HEK293T (cell line): Measurements from ENCODE around the gene ZFYVE26.
"Not testable (repeated sequence)": the region's sequence is repeated elsewhere in the genome, so short reads cannot be mapped to it uniquely, and the experiment has no call there.

ENCODE experiments used
- CTCF ChIA-PET: fragments of 350-600 bp; formaldehyde crosslinking; extraction: SDS; loops from one replicate; lab custom pipeline; 2021; ENCODE audit warnings: antibody characterized with exemption, inconsistent platforms; lab: Yijun Ruan, JAX
- POLR2A ChIA-PET: fragments of 350-600 bp; formaldehyde crosslinking; extraction: SDS; loops from one replicate; lab custom pipeline; 2020; ENCODE audit warnings: antibody characterized with exemption, inconsistent platforms; lab: Yijun Ruan, JAX
- DNase-seq: peaks from one replicate; pipeline ENCODE4 v3.0.0; 2012; ENCODE audit warnings: mixed read lengths; ENCODE audit errors: extremely low spot score
- ARNT ChIP-seq: fragments of 450-650 bp; IDR thresholded peaks from 2 replicates; pipeline ENCODE4 v1.6.1; 2017; ENCODE audit warnings: mild to moderate bottlenecking
- BHLHE40 ChIP-seq: fragments of 450-650 bp; IDR thresholded peaks from 2 replicates; pipeline ENCODE4 v1.6.1; 2016; ENCODE audit warnings: mild to moderate bottlenecking, moderate library complexity, borderline replicate concordance
- CTBP1 ChIP-seq: fragments of 450-650 bp; IDR thresholded peaks from 2 replicates; pipeline ENCODE4 v1.6.1; 2016; ENCODE audit warnings: borderline replicate concordance
- ELF4 ChIP-seq: fragments of 450-650 bp; IDR thresholded peaks from 2 replicates; pipeline ENCODE4 v1.6.1; 2017; ENCODE audit warnings: antibody characterized with exemption
- FOXA1 ChIP-seq: fragments of 450-650 bp; IDR thresholded peaks from 2 replicates; pipeline ENCODE4 v1.6.1; 2016; ENCODE audit warnings: mild to moderate bottlenecking
- FOXK2 ChIP-seq: fragments of 450-650 bp; IDR thresholded peaks from 2 replicates; pipeline ENCODE4 v1.6.1; 2016; ENCODE audit warnings: mild to moderate bottlenecking
- FOXM1 ChIP-seq: fragments of 450-650 bp; IDR thresholded peaks from 2 replicates; pipeline ENCODE4 v1.6.1; 2017; ENCODE audit warnings: mild to moderate bottlenecking, borderline replicate concordance
- HDGF ChIP-seq: fragments of 450-650 bp; IDR thresholded peaks from 2 replicates; pipeline ENCODE4 v1.6.1; 2017; ENCODE audit warnings: antibody characterized with exemption, borderline replicate concordance
- L3MBTL2 ChIP-seq: fragments of 450-650 bp; conservative IDR thresholded peaks from 2 replicates; pipeline ENCODE4 v1.6.1; 2016; ENCODE audit warnings: mild to moderate bottlenecking
- LEF1 ChIP-seq: fragments of 450-650 bp; IDR thresholded peaks from 2 replicates; pipeline ENCODE4 v1.6.1; 2017; ENCODE audit warnings: mild to moderate bottlenecking, borderline replicate concordance
- NFRKB ChIP-seq: fragments of 450-650 bp; IDR thresholded peaks from 2 replicates; pipeline ENCODE4 v1.6.1; 2016; ENCODE audit warnings: mild to moderate bottlenecking, moderate library complexity
- SP1 ChIP-seq: fragments of 450-650 bp; IDR thresholded peaks from 2 replicates; pipeline ENCODE4 v1.6.1; 2017
- SUZ12 ChIP-seq: fragments of 450-650 bp; IDR thresholded peaks from 2 replicates; pipeline ENCODE4 v1.6.1; 2016; ENCODE audit warnings: mild to moderate bottlenecking
- TARDBP ChIP-seq: fragments of 450-650 bp; IDR thresholded peaks from 2 replicates; pipeline ENCODE4 v1.6.1; 2016
- ZNF384 ChIP-seq: fragments of 450-650 bp; IDR thresholded peaks from 2 replicates; pipeline ENCODE4 v1.6.1; 2016
- TF ChIP-seq, protein P1 (sequence below): fragments of 450-650 bp; IDR thresholded peaks from 2 replicates; pipeline ENCODE4 v1.6.1; 2016

ZFYVE26 gene

DNA sequence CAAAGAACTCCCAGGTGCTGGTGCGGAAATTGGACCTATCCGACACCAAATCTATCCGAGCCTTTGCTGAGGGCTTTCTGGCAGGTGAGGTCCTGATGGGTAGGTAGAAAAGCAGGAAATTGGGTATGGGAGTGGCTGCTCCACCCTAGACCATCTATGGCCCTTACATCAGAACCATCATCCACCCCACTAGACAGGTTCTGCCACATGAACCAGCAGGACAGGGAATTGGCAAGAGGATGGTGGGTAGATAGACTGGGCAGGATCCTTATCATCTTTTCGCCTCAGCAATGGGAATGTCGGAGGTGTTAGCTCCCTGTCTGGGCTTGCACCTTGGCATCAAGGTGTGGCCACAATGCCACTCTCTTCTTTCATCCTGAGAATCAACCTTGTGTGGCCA lies 91.2 kb downstream of the ZFYVE26 start:
- ChIA-PET CTCF (no interaction called here), POLR2A (no interaction called here)

DNA sequence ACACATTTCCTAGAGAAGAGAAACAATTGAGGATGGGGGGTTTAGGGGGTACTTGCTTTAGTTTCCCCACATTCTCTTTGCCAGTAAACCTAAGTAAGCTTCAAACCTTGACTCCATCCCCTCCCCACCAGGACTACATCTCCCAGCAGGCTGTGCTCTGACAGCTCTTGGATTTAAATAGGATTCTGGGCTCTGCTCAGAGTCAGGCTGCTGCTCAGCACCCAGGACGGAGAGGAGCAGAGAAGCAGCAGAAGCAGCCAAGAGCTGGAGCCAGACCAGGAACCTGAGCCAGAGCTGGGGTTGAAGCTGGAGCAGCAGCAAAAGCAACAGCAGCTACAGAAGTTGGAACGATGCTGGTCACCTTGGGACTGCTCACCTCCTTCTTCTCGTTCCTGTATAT lies 94.1 kb downstream of the ZFYVE26 start:
- ChIA-PET CTCF (interaction anchor here (0.7 kb wide), 1 partner anchor 18 kb away, joined by 3 read pairs; no protein-coding TSS in a partner anchor), POLR2A (no interaction called here)
- TF ChIP-seq SUZ12 = no peak
- TF ChIP-seq HDGF = no peak
- TF ChIP-seq, protein P1, sequence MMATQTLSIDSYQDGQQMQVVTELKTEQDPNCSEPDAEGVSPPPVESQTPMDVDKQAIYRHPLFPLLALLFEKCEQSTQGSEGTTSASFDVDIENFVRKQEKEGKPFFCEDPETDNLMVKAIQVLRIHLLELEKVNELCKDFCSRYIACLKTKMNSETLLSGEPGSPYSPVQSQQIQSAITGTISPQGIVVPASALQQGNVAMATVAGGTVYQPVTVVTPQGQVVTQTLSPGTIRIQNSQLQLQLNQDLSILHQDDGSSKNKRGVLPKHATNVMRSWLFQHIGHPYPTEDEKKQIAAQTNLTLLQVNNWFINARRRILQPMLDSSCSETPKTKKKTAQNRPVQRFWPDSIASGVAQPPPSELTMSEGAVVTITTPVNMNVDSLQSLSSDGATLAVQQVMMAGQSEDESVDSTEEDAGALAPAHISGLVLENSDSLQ = no peak
- TF ChIP-seq BHLHE40 = no peak
- no peak for TF ChIP-seq ELF4
- no peak for TF ChIP-seq FOXA1
- TF ChIP-seq TARDBP = no peak
- no peak for TF ChIP-seq NFRKB
- no peak for TF ChIP-seq ZNF384
- no peak for TF ChIP-seq LEF1
- no peak for TF ChIP-seq SP1
- no peak for TF ChIP-seq FOXM1
- TF ChIP-seq L3MBTL2 = no peak
- DNase-seq = no peak

More for the DNA sequence above, 91.2 kb downstream of the ZFYVE26 start:
- no peak for TF ChIP-seq ZNF384
- DNase-seq = no peak

DNA sequence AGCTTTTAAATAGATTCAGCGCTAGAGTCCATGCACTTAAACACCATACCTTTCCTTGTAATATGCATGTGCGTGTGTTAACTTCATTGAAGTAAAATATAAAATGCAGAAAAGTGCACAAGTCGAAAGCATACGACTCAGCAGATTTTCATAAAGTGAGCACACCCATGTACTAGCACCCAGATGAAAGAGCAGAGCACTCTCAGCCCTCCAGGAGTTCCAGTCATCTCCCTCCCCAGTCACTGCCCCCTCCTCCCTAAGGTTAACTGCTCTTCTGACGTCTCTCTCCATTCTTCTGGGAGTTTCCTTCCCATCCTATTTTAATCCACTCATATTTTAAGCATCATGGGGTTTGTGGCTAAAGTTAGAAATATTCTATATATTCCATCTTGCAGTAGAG lies 94.5 kb downstream of the ZFYVE26 start:
- DNase-seq = no peak
- TF ChIP-seq SP1 (no peak), FOXK2 (no peak), NFRKB (no peak), CTBP1 (no peak), ZNF384 (no peak), ARNT (no peak), FOXA1 (no peak)
- POLR2A ChIA-PET = no interaction called here
- CTCF ChIA-PET = interaction anchor here (1.2 kb wide), 1 partner anchor 18 kb away, joined by 6 read pairs; no protein-coding TSS in a partner anchor

DNA sequence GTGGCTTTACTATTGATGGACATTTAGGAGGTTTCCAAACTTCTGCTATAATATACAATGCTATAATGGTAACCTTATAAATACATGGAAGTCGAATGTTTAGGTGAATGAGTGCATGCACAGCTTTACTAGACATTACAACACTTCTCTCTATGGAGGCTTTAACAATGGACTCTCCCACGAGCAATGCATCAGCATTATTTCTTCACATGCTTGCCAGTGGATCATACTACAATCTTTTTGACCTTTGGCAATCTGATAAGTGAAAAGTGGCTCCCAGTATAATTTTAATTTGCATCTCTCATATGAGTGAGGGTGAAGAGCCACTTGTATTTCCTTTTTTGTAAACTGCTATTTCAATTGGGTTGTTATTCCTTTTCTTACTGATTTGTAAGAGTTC lies 96.5 kb downstream of the ZFYVE26 start:
- POLR2A ChIA-PET = no interaction called here
- DNase-seq = no peak
- TF ChIP-seq FOXM1 (no peak), HDGF (no peak), NFRKB (no peak)
- CTCF ChIA-PET = no interaction called here

DNA sequence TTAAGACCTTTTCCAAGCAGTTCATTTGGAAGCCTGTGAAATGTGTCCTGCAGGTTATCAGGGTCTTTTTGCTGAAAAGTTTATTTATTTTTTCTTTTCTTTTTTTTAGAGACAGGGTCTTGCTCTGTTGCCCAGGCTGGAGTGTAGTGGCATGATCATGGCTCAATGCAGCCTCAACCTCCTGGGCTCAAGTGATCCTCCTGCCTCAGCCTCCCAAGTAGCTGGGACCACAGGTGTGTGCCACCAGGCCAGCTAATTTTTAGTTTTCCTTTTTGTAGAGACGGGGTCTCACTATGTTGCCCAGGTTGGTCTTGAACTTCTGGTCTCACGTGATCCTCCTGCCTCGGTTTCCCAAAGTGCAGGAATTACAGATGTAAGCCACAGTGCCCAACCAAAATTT lies 97.0 kb downstream of the ZFYVE26 start:
- not testable (repeated sequence) for DNase-seq

DNA sequence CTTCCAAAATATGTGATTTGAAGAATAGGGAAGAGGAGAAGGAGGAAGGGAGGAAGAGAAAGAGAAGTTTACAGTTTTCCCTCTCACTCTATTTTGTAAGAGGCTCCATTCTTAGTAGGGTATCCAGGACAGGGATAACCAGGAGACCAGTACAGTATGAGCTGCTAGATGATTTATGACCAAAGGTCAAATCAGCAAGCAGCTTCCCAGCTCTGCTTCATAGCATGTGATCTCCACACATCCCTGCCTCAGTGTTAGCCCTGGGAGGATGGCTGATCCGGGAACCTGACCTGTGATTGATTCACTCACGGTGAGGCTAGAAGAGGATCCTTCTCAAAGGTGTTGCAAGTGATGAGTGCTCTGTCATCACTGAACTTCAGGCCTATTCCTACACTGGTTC lies 98.1 kb downstream of the ZFYVE26 start:
- ChIA-PET POLR2A (no interaction called here), CTCF (no interaction called here)
- TF ChIP-seq LEF1 = no peak
- TF ChIP-seq, protein P1 = 0 out of 2 replicates have a peak, but pooled peaks have one; percentile 11
- DNase-seq = no peak

More for the DNA sequence above, 97.0 kb downstream of the ZFYVE26 start:
- CTCF ChIA-PET, POLR2A ChIA-PET: not testable (repeated sequence)

DNA sequence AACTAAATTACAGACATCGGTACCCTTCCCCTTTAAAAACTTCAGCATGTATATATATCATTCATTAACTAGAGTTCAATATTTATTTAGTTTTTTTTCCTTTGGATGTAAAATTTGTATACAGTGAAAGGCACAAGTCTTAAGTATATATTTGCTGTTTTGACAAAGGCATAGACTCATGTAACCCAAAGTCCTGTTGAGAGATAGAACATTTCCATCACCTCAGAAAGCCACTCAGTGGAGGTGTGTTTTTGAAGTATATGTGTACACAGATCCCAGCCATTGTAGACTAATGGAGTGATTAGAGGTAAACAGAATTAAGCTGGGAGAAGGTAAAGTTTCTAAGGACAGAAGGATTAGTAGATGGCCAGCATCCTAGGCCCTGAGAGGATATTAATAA lies 99.3 kb downstream of the ZFYVE26 start:
- no peak for TF ChIP-seq NFRKB
- no peak for TF ChIP-seq FOXK2
- TF ChIP-seq SUZ12 = no peak
- TF ChIP-seq TARDBP = no peak
- TF ChIP-seq, protein P1 = no peak
- TF ChIP-seq ZNF384 = no peak
- no peak for TF ChIP-seq BHLHE40
- no peak for TF ChIP-seq CTBP1
- TF ChIP-seq FOXM1 = no peak
- no peak for TF ChIP-seq HDGF
- TF ChIP-seq SP1 = no peak
- TF ChIP-seq ARNT = no peak
- no peak for TF ChIP-seq FOXA1
- ChIA-PET POLR2A (no interaction called here), CTCF (no interaction called here)

DNA sequence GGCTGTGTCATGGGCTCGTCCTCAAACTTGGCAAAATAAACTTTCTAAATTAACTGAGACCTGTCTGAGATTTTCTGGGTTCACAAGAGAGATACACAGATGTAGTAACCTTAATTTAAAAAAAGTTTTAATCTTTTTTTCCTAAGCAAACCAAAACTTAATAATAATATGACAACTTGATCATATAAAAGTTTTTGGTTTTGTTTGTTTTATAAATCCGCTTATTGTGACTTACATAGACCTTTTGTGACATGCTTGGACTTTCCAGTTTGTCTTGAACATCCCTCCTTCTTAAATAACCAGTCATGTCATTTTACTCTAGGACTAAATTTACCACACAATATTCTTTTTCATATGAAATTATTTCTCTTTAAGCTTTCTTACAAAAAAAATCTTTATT lies 106.2 kb downstream of the ZFYVE26 start:
- TF ChIP-seq BHLHE40 = no peak
- no peak for TF ChIP-seq ELF4
- no peak for TF ChIP-seq SUZ12
- TF ChIP-seq FOXA1 = no peak
- TF ChIP-seq L3MBTL2 = no peak
- TF ChIP-seq LEF1 = no peak
- TF ChIP-seq SP1 = no peak
- ChIA-PET POLR2A (no interaction called here), CTCF (no interaction called here)
- DNase-seq = no peak

More for the DNA sequence above, 99.3 kb downstream of the ZFYVE26 start:
- no peak for DNase-seq

DNA sequence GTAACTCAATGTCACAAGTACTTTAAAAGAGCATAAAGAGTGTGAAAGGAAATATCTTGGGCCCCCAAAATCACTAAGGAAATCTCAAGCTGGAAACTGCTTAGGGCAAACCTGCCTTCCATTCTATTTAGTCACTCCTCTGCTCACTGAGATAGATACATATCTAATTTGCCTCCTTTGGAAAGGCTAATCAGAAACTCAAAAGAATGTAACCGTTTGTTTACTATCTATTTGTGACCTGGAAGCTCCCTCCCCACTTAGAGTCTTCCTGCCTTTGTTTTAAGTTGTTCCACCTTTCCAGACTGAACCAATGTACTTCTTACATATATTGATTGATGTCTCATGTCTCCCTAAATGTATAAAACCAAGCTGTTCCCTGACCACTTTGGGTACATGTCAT lies 106.6 kb downstream of the ZFYVE26 start:
- POLR2A ChIA-PET = interaction anchor here (0.6 kb wide), 1 partner anchor 120 kb away, joined by 3 read pairs; no protein-coding TSS in a partner anchor
- DNase-seq, CTCF ChIA-PET: not testable (repeated sequence)

DNA sequence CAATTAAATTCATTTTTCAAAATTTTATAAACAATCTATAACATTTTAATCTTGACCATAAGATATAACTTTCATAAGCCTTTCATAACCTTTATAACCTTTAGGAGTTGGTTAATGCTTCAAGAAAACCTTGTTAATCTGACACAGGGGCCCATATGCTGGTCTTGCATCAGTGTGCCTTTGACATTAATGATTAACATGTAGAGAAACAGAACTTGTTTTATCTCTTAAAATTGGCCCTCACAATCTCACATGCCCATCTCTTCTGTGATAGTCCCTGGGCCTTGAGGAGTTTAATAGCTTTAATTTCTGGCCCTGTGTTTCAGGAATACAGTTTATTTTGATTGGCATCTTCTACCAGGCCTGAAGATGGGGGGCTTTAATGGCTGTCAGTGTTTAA lies 107.0 kb downstream of the ZFYVE26 start:
- POLR2A ChIA-PET = interaction anchor here (0.6 kb wide), 1 partner anchor 119 kb away, joined by 3 read pairs; no protein-coding TSS in a partner anchor
- CTCF ChIA-PET = not testable (repeated sequence)

More for the DNA sequence above, 107.0 kb downstream of the ZFYVE26 start:
- DNase-seq = not testable (repeated sequence)
